Measurements from ENCODE around the gene ARHGAP10.

- TF ChIP-seq, protein P1, sequence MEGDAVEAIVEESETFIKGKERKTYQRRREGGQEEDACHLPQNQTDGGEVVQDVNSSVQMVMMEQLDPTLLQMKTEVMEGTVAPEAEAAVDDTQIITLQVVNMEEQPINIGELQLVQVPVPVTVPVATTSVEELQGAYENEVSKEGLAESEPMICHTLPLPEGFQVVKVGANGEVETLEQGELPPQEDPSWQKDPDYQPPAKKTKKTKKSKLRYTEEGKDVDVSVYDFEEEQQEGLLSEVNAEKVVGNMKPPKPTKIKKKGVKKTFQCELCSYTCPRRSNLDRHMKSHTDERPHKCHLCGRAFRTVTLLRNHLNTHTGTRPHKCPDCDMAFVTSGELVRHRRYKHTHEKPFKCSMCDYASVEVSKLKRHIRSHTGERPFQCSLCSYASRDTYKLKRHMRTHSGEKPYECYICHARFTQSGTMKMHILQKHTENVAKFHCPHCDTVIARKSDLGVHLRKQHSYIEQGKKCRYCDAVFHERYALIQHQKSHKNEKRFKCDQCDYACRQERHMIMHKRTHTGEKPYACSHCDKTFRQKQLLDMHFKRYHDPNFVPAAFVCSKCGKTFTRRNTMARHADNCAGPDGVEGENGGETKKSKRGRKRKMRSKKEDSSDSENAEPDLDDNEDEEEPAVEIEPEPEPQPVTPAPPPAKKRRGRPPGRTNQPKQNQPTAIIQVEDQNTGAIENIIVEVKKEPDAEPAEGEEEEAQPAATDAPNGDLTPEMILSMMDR (conservative IDR thresholded peaks at IDR 0.05 in 1 of 2, IDR thresholded peaks at IDR 0.05 in 1 of 2; ENCODE audit: extremely low read depth in 1 of 2, insufficient read depth in 1 of 2, low read depth in 1 of 2, low read length in 2 of 2), result no peak
- TF ChIP-seq EZH2 (IDR thresholded peaks at IDR 0.05; ENCODE audit: borderline replicate concordance, low read length), result no peak
Observed at GRCh38 chr4:147739239-147739823, 7.4 kb downstream of the ARHGAP10 start.
